Measurements from ENCODE around the gene HIVEP3.

- TF ChIP-seq CTCF (IDR thresholded peaks at IDR 0.05) (peak in 2 of 3 experiments; percentile 33 to 37), POLR2A (IDR thresholded peaks at IDR 0.05) (no peak)
Observed at GRCh38 chr1:41492341-41492848, 426.3 kb downstream of the HIVEP3 start.
